Spleen (tissue), 11 donors: Measurements from ENCODE around the gene SPINT2. TPM values are rescaled to one million over a fixed set of nuclear protein-coding genes. Genes with fewer than 3 reads are reported as not detected.
A peak's percentile ranks its signal among the peaks of the same experiment; 100 is the strongest.

Experiments
- DNase-seq: peaks from one replicate; pipeline ENCODE4 v3.0.0-alpha.2; 2020
- H3K27ac ChIP-seq, 8 donors: fragments of 200-600 bp; sonication (generic) in 7 of 8; 1 replicate in 4 of 8; 2 replicates in 4 of 8; pipeline versions ENCODE4 v1.5.0 to v1.8.0; 2016 to 2021; ENCODE audit warnings: inconsistent platforms in 4 of 8, mild to moderate bottlenecking in 4 of 8, moderate library complexity in 1 of 8
- H3K27me3 ChIP-seq, 7 donors: fragments of 200-600 bp; sonication (generic) in 6 of 7; replicated peaks in 1 of 7; 1 replicate in 4 of 7; 2 replicates in 3 of 7; pipeline versions ENCODE4 v1.5.0 to v1.8.0; 2016 to 2021; ENCODE audit warnings: inconsistent platforms in 3 of 7, mild to moderate bottlenecking in 1 of 7
- H3K36me3 ChIP-seq, 6 donors: fragments of 200-600 bp; sonication (generic) in 5 of 6; 1 replicate in 4 of 6; 2 replicates in 2 of 6; pipeline versions ENCODE4 v1.5.0 to v1.8.0; 2016 to 2021; ENCODE audit warnings: inconsistent platforms in 2 of 6
- H3K4me1 ChIP-seq, 6 donors: fragments of 200-600 bp; sonication (generic) in 5 of 6; 1 replicate in 3 of 6; 2 replicates in 3 of 6; pipeline versions ENCODE4 v1.5.0 to v1.8.0; 2016 to 2021; ENCODE audit warnings: inconsistent platforms in 3 of 6
- H3K4me3 ChIP-seq, 8 donors: fragments of 200-600 bp; sonication (generic) in 7 of 8; 1 replicate in 4 of 8; 2 replicates in 4 of 8; pipeline versions ENCODE4 v1.5.0 to v1.8.0; 2016 to 2021; ENCODE audit warnings: inconsistent platforms in 4 of 8, mild to moderate bottlenecking in 4 of 8, moderate library complexity in 2 of 8
- H3K9me3 ChIP-seq, 8 donors: fragments of 200-600 bp; sonication (generic) in 7 of 8; 1 replicate in 4 of 8; 2 replicates in 4 of 8; pipeline versions ENCODE4 v1.5.0 to v1.8.0; 2016 to 2021; ENCODE audit warnings: inconsistent platforms in 4 of 8
- POLR2A ChIP-seq, 3 donors: fragments of 450-650 bp; IDR thresholded peaks; one replicate each; pipeline ENCODE4 v1.5.1; 2017; ENCODE audit warnings: antibody characterized with exemption in 3 of 3, mild to moderate bottlenecking in 1 of 3
- POLR2AphosphoS5 ChIP-seq, 3 donors: sonication (generic); formaldehyde crosslinking; IDR thresholded peaks; one replicate each; pipeline ENCODE4 v1.5.1; 2017; ENCODE audit warnings: antibody characterized with exemption in 3 of 3
- WGBS, 5 donors: extraction: QIAGEN DNeasy Blood & Tissue Kit in 3 of 5; methylation state at CpG; one replicate each; pipeline versions ENCODE4 v1.1.5 to v1.1.7; 2013 to 2018; 5-methylcytosine and 5-hydroxymethylcytosine counted together
- intact Hi-C: fragments of 100-400 bp; cut with DNase I; formaldehyde crosslinking; loops from one replicate; pipeline ENCODE4 v1.15.0; 2023; ENCODE audit warnings: low total_unique reads
- polyA plus RNA-seq, 3 donors: library from polyadenylated mRNA; stranded (reverse); fragments of 200-250 nt; gene quantifications; one replicate each; pipeline ENCODE4 v1.2.1, GENCODE V29; 2013
- total RNA-seq, 7 donors: library from RNA; depleted of rRNA in 3 of 7; stranded (reverse); fragments of >200 nt in 3 of 7; fragmentation: NEBNext Ultra II Directional in 4 of 7; extraction: Animal tissue kit (Norgen Biotek cat#: 25700) in 4 of 7; gene quantifications; one replicate each; pipeline versions ENCODE4 v1.1.0 to v1.2.1, GENCODE V29; 2016 to 2021
- TF ChIP-seq, protein P1 (sequence below), 11 experiments: fragments of 200-600 bp in 7 of 11; fragments of 450-650 bp in 4 of 11; sonication (generic) in 4 of 11; IDR thresholded peaks in 8 of 11; conservative IDR thresholded peaks in 3 of 11; 1 replicate in 7 of 11; 2 replicates in 4 of 11; pipeline versions ENCODE4 v1.4.0 to v1.8.0; 2016 to 2021; ENCODE audit warnings: antibody characterized with exemption in 11 of 11, inconsistent platforms in 4 of 11, mild to moderate bottlenecking in 1 of 11
- donor health status: healthy with polysubstance abuse.
- donor health status: DM: no; HTN: no; CAD: no; lungs with moderate emphysema.
- donor health status: DM: no; HTN: no; CAD: no.
- donor health status: Bipolar disorder and iron deficiency.
- donor health status: healthy.
- donor health status: DM: no; HTN: no; CAD: no.
- donor health status: DM: yes; HTN: yes; CAD: no.

Gene SPINT2
- total and polyA plus RNA-seq, 10 donors, result 41.2 to 87.8 (median 64.4) TPM

DNA sequence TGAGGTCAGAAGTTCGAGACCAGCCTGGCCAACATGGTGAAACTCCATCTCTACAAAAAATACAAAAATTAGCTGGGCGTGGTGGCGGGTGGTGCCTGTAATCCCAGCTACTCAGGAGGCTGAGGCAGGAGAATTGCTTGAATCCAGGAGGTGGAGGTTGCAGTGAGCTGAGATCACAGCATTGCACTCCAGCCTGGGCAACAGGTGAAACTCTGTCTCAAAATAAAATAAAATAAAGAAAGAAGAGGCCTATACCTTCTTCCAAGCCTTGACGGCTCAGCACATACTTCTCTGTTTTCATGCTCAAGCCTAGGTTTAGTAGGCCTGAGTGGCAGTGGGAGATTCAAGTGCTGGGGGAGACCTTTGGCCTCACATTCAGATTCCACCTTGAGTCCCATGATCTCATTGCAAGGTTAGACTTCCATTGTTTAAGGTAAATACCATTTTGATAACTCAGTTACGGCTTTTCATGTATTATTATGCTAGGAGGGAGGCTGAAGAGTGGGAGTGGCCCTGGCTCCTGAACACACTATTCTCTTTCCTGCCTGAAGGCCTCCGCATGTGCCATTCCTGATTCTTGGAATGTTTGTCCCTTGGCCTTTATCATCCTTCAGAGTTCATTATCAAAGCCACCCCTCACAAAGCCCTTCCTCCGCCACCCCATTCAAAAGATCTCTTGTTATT is 1.6 kb upstream of the SPINT2 start:
- Histone ChIP-seq H3K9me3 (no peaks in the 10 kb centered on the region), H3K27me3 (peaks cover 0 to 12% (median 0%) of the 10 kb centered on the region in 7 donors), H3K4me3 (no peak overlapping the region), H3K4me1 (peaks cover 0 to 47% (median 38%) of the 10 kb centered on the region in 6 donors), H3K36me3 (no peaks in the 10 kb centered on the region), H3K27ac (no peak overlapping the region)
- intact Hi-C loops, result no loop called here
- TF ChIP-seq POLR2AphosphoS5 (IDR thresholded peaks at IDR 0.05) (no peak), POLR2A (IDR thresholded peaks at IDR 0.05) (no peak)
- TF ChIP-seq, protein P1, sequence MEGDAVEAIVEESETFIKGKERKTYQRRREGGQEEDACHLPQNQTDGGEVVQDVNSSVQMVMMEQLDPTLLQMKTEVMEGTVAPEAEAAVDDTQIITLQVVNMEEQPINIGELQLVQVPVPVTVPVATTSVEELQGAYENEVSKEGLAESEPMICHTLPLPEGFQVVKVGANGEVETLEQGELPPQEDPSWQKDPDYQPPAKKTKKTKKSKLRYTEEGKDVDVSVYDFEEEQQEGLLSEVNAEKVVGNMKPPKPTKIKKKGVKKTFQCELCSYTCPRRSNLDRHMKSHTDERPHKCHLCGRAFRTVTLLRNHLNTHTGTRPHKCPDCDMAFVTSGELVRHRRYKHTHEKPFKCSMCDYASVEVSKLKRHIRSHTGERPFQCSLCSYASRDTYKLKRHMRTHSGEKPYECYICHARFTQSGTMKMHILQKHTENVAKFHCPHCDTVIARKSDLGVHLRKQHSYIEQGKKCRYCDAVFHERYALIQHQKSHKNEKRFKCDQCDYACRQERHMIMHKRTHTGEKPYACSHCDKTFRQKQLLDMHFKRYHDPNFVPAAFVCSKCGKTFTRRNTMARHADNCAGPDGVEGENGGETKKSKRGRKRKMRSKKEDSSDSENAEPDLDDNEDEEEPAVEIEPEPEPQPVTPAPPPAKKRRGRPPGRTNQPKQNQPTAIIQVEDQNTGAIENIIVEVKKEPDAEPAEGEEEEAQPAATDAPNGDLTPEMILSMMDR (IDR thresholded peaks at IDR 0.05 in 8 of 11, conservative IDR thresholded peaks at IDR 0.05 in 3 of 11), result no peak
- 93 to 96% (median 95%) methylated on average over 7 of the region's 7 CpGs for WGBS, 5 donors
- no peak for DNase-seq

DNA sequence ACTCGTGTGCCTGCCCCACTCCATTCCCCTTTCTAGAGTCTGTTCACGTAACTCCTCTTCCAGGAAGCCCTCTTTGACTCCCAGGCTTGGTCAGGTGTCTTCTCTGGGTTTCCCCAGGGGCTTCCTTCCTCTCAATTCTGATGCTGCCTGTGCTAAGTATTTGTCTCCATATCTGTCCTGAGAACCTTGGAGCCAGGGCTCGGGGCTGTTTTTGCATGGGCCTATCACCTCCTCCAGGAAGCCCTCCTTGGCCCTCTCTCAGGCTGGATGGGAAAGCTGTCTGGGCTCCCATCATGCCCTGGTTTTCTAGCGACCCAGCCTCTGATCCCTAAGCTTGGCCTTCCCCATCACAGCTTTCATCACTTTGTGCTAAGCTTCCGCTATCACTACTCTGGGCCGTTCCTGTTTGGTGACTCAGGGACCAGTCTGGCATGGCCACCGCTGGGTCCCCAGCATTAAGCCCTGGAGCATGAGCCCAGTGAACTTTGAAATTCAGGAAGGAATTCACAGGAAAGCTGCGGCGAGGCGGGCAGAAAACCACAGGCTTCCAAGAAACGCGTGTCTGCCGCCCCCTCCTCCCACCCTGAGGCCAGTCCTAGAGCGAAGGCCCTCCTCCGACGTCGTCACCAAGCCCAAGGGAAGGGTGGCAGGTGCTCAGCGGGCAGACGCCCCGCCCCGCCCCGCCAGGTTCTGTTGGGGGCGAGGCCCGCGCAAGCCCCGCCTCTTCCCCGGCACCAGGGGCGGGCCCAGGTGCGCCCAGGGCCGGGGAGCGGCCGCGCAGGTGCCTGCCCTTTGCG is 486 bp upstream of the SPINT2 start:
- H3K27me3 ChIP-seq, result peaks cover 0 to 12% (median 0%) of the 10 kb centered on the region in 7 donors
- intact Hi-C loops, result no loop called here
- TF ChIP-seq, protein P1 (IDR thresholded peaks at IDR 0.05 in 8 of 11, conservative IDR thresholded peaks at IDR 0.05 in 3 of 11), result no peak
- TF ChIP-seq POLR2AphosphoS5 (IDR thresholded peaks at IDR 0.05) (peak in 1 of 3 donors; percentile 61), POLR2A (IDR thresholded peaks at IDR 0.05) (no peak)
- 5 to 14% (median 9%) methylated on average over 18 to 34 of the region's 34 CpGs for WGBS, 5 donors
- no peaks in the 10 kb centered on the region for H3K9me3 ChIP-seq
- DNase-seq, result no peak
- peaks cover 0 to 59% (median 41%) of the 10 kb centered on the region in 6 donors for H3K4me1 ChIP-seq
- H3K36me3 ChIP-seq, result no peaks in the 10 kb centered on the region
- H3K4me3 ChIP-seq, result peak overlapping the region; percentile 41 to 77 (median 70)
- H3K27ac ChIP-seq, result peak overlapping the region; percentile 81 to 90 (median 88)

DNA sequence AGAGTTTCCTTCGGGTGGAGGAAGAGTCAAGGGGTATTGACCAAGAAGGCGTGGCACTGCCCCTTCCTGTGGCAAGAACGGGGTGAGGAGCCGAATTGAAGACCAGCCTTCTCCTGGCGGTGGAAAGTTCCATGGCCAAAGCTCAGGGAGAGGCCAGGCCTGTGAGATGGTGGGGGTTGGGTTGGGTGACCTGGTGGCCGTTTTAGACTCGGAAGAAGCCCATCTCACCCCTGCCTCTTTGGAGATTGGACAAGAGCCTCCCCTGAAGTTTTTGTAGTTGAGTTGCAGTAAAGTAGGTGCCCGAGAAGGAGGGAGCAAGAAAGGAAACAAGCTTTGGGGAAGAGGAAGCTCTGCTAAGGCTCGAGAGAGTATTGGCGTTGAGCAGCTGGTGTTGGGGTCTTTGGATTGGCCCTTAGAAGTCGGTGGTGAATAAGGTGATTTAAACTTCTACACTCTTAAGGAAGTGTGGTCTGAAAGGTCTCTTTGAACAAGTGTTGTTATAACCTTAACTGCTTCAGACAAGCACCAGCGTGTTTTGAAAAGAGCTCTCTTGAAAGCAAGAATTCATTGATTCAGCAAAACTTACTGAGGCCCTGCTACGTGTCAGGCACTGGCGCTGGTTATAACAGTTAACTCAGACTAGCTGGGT is 964 bp downstream of the SPINT2 start:
- TF ChIP-seq, protein P1 (IDR thresholded peaks at IDR 0.05 in 8 of 11, conservative IDR thresholded peaks at IDR 0.05 in 3 of 11), result no peak
- TF ChIP-seq POLR2AphosphoS5 (IDR thresholded peaks at IDR 0.05), result no peak
- no peak for TF ChIP-seq POLR2A (IDR thresholded peaks at IDR 0.05)
- Histone ChIP-seq H3K4me1 (peaks cover 0 to 60% (median 41%) of the 10 kb centered on the region in 6 donors), H3K9me3 (no peaks in the 10 kb centered on the region), H3K36me3 (no peaks in the 10 kb centered on the region), H3K27me3 (peaks cover 0 to 12% (median 0%) of the 10 kb centered on the region in 7 donors), H3K27ac (peak overlapping the region; percentile 81 to 90 (median 88)), H3K4me3 (peak overlapping the region; percentile 41 to 77 (median 70))
- intact Hi-C loops, result no loop called here
- 22 to 34% (median 25%) methylated on average over 14 of the region's 14 CpGs for WGBS, 5 donors
- DNase-seq, result no peak
